Lower lobe of right lung (tissue), 2 donors: Measurements from ENCODE around the gene ACBD6. TPM values are rescaled to one million over a fixed set of nuclear protein-coding genes. Genes with fewer than 3 reads are reported as not detected.

Source experiments
- ATAC-seq, 2 donors: fragments of 200-7000 bp; cut with Tn5 transposase; one replicate each; pipeline ENCODE4 v1.9.1; 2020 to 2022; ENCODE audit warnings: mild to moderate bottlenecking in 2 of 2, moderate library complexity in 2 of 2
- DNase-seq: peaks from one replicate; pipeline ENCODE4 v3.0.0-alpha.2; 2020
- H3K27ac ChIP-seq: fragments of 200-600 bp; one replicate; pipeline ENCODE4 v1.8.0; 2022
- H3K27me3 ChIP-seq: fragments of 200-600 bp; one replicate; pipeline ENCODE4 v1.8.0; 2022; ENCODE audit warnings: low read depth
- H3K36me3 ChIP-seq: fragments of 200-600 bp; one replicate; pipeline ENCODE4 v1.8.0; 2022; ENCODE audit warnings: mild to moderate bottlenecking
- H3K4me1 ChIP-seq: fragments of 200-600 bp; one replicate; pipeline ENCODE4 v1.8.0; 2022
- H3K4me3 ChIP-seq: fragments of 200-600 bp; one replicate; pipeline ENCODE4 v1.8.0; 2022; ENCODE audit warnings: mild to moderate bottlenecking
- H3K9me3 ChIP-seq: fragments of 200-600 bp; one replicate; pipeline ENCODE4 v1.8.0; 2022
- CTCF ChIP-seq: fragments of 200-600 bp; IDR thresholded peaks from one replicate; pipeline ENCODE4 v1.8.0; 2022; ENCODE audit warnings: antibody characterized with exemption, mild to moderate bottlenecking
- intact Hi-C: fragments of 100-400 bp; cut with DNase I; formaldehyde crosslinking; loops from one replicate; pipeline ENCODE4 v1.11.0; 2022
- total RNA-seq: library from RNA; stranded (reverse); fragmentation: NEBNext Ultra II Directional; extraction: Animal tissue kit (Norgen Biotek cat#: 25700); gene quantifications from one replicate; pipeline ENCODE4 v1.2.1, GENCODE V29; 2021
- donor health status: DM: no; HTN: yes; CAD: no; lungs with severe emphysema.

ACBD6 gene
- total RNA-seq, 1 donor from 2014 or later, result 37.4 TPM

DNA sequence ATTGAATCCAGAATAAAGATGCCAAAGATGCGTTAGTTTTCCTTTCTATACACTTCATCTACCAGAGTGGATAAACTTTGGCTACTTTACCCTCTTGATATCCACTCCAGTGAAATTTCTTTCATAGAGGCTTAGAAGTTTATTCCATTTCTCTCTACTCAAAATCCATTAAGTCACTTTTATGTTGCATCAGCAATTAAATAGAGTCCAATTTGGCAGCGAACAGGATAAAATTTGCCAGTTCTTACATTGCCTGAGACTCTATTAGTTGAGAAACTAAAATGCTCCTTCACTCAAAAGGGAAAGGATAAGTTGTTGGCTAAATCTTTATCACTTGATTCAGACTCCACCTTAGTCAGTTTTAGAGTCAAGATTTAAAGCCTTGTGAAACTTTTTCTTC, 57.9 kb downstream of the ACBD6 start:
- DNase-seq (no peak), ATAC-seq (no peak)
- Histone ChIP-seq H3K9me3 (no peaks in the 10 kb centered on the region), H3K27me3 (no peaks in the 10 kb centered on the region), H3K27ac (no peak overlapping the region), H3K36me3 (no peaks in the 10 kb centered on the region), H3K4me3 (no peak overlapping the region), H3K4me1 (no peaks in the 10 kb centered on the region)
- no peak for TF ChIP-seq CTCF
- intact Hi-C loops, result no loop called here

DNA sequence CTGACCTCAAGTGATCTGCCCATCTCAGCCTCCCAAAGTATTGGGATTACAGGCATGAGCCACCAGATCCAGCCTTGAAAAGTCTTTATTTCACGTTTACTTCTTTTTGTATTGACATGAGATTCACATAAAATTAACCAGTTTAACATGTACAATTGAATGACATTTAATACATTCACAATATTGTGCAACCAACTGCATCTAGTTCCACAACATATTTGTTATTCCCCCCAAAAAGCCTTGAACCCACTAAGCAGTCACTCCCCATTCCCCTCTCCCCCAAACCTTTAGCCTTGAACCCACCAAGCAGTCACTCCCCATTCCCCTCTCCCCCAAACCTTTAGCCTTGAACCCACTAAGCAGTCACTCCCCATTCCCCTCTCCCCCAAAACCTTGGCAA, 62.0 kb downstream of the ACBD6 start:
- Histone ChIP-seq H3K9me3 (no peaks in the 10 kb centered on the region), H3K27ac (no peak overlapping the region), H3K36me3 (no peaks in the 10 kb centered on the region), H3K4me1 (no peaks in the 10 kb centered on the region), H3K4me3 (no peak overlapping the region), H3K27me3 (no peaks in the 10 kb centered on the region)
- ATAC-seq, result no peak
- no peak for TF ChIP-seq CTCF
- no peak for DNase-seq
- intact Hi-C loops, result no loop called here

DNA sequence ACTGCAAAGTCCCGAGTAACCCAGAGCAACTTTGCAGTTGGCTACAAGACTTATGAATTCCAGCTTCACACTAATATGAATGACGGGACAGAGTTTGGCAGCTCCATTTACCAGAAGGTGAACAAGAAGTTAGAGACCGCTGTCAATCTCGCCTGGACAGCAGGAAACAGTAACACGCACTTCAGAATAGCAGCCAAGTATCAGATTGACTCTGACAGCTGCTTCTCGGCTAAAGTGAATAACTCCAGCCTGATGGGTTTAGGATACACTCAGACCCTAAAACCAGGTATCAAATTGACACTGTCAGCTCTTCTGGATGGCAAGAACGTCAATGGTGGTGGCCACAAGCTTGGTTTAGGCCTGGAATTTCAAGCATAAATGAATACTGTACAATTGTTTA, 66.8 kb downstream of the ACBD6 start:
- no peaks in the 10 kb centered on the region for H3K9me3 ChIP-seq
- no peaks in the 10 kb centered on the region for H3K36me3 ChIP-seq
- ATAC-seq, result no peak
- H3K4me3 ChIP-seq, result no peak overlapping the region
- TF ChIP-seq CTCF, result no peak
- H3K4me1 ChIP-seq, result no peaks in the 10 kb centered on the region
- H3K27me3 ChIP-seq, result no peaks in the 10 kb centered on the region
- H3K27ac ChIP-seq, result no peak overlapping the region
- intact Hi-C loops, result no loop called here
- no peak for DNase-seq

GRCh38 chr1:180433873-180434272, 68.5 kb downstream of the ACBD6 start:
- ATAC-seq (no peak), DNase-seq (no peak)
- no peaks in the 10 kb centered on the region for H3K36me3 ChIP-seq
- no peaks in the 10 kb centered on the region for H3K4me1 ChIP-seq
- H3K27ac ChIP-seq, result no peak overlapping the region
- H3K27me3 ChIP-seq, result no peaks in the 10 kb centered on the region
- H3K4me3 ChIP-seq, result no peak overlapping the region
- no peaks in the 10 kb centered on the region for H3K9me3 ChIP-seq
- TF ChIP-seq CTCF, result no peak
- intact Hi-C loops, result no loop called here

DNA sequence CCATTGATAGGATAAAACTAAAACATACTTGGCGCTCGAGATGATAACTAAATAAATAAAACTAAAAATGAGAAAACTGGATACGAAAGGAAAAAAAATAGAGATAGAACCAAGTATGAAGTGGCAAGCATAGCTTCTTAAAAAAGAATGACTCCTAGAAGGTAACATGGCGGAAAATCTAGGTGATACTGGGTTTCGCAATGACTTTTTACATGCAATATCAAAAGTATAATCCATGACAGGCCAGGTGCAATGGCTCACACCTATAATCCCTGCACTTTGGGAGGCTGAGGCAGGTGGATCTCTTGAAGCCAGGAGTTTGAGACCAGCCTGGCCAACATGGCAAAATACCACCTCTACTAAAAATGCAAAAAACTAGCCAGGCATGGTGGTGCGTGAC, 70.7 kb downstream of the ACBD6 start:
- no peak for DNase-seq
- no peak for TF ChIP-seq CTCF
- no peak overlapping the region for H3K27ac ChIP-seq
- no peaks in the 10 kb centered on the region for H3K4me1 ChIP-seq
- ATAC-seq, result no peak
- intact Hi-C loops, result no loop called here
- no peaks in the 10 kb centered on the region for H3K27me3 ChIP-seq
- H3K36me3 ChIP-seq, result no peaks in the 10 kb centered on the region
- no peak overlapping the region for H3K4me3 ChIP-seq
- H3K9me3 ChIP-seq, result no peaks in the 10 kb centered on the region
